ENCODE results near the gene LTK.

Gene LTK

GRCh38 chr15:41554915-41555314 lies 41.3 kb upstream of the LTK start:
- Histone ChIP-seq H3K27me3 (replicated peaks; ENCODE audit: control insufficient read depth, insufficient read depth, low read length) (no peaks in the 10 kb centered on the region; the same call in none of the 2 replicates), H3K4me3 (replicated peaks; ENCODE audit: low read depth, low read length) (no peak overlapping the region), H3K36me3 (ENCODE audit: control insufficient read depth, insufficient read depth, low read length) (no peaks in the 10 kb centered on the region)
- DNase-seq (ENCODE audit: extremely low read depth, insufficient read length) = no peak
- no peak for TF ChIP-seq CTCF (IDR thresholded peaks at IDR 0.05; ENCODE audit: insufficient read depth, low read length, poor library complexity, severe bottlenecking)

GRCh38 chr15:41554343-41554742 lies 40.7 kb upstream of the LTK start:
- Histone ChIP-seq H3K27me3 (replicated peaks; ENCODE audit: control insufficient read depth, insufficient read depth, low read length) (no peaks in the 10 kb centered on the region; the same call in 1 of the 2 replicates), H3K4me3 (replicated peaks; ENCODE audit: low read depth, low read length) (no peak overlapping the region), H3K36me3 (ENCODE audit: control insufficient read depth, insufficient read depth, low read length) (no peaks in the 10 kb centered on the region)
- no peak for DNase-seq (ENCODE audit: extremely low read depth, insufficient read length)
- TF ChIP-seq CTCF (IDR thresholded peaks at IDR 0.05; ENCODE audit: insufficient read depth, low read length, poor library complexity, severe bottlenecking) = no peak

- H3K4me3 ChIP-seq (replicated peaks; ENCODE audit: low read depth, low read length) = no peak overlapping the region
- DNase-seq (ENCODE audit: extremely low read depth, insufficient read length) = no peak
- no peaks in the 10 kb centered on the region for H3K36me3 ChIP-seq (ENCODE audit: control insufficient read depth, insufficient read depth, low read length)
- no peaks in the 10 kb centered on the region; the same call in 1 of the 2 replicates for H3K27me3 ChIP-seq (replicated peaks; ENCODE audit: control insufficient read depth, insufficient read depth, low read length)
- TF ChIP-seq CTCF (IDR thresholded peaks at IDR 0.05; ENCODE audit: insufficient read depth, low read length, poor library complexity, severe bottlenecking) = no peak
Measured at GRCh38 chr15:41553731-41554130, 40.1 kb upstream of the LTK start.

GRCh38 chr15:41550066-41550775 lies 36.6 kb upstream of the LTK start:
- H3K4me3 ChIP-seq (replicated peaks; ENCODE audit: low read depth, low read length) = no peak overlapping the region
- H3K27me3 ChIP-seq (replicated peaks; ENCODE audit: control insufficient read depth, insufficient read depth, low read length) = no peaks in the 10 kb centered on the region; the same call in 1 of the 2 replicates

GRCh38 chr15:41546851-41547786 lies 33.5 kb upstream of the LTK start:
- Histone ChIP-seq H3K36me3 (ENCODE audit: control insufficient read depth, insufficient read depth, low read length) (no peaks in the 10 kb centered on the region), H3K27me3 (replicated peaks; ENCODE audit: control insufficient read depth, insufficient read depth, low read length) (no peaks in the 10 kb centered on the region), H3K4me3 (replicated peaks; ENCODE audit: low read depth, low read length) (no peak overlapping the region)
- no peak for DNase-seq (ENCODE audit: extremely low read depth, insufficient read length)
- no peak for TF ChIP-seq CTCF (IDR thresholded peaks at IDR 0.05; ENCODE audit: insufficient read depth, low read length, poor library complexity, severe bottlenecking)

More at GRCh38 chr15:41550066-41550775, 36.6 kb upstream of the LTK start:
- TF ChIP-seq CTCF (IDR thresholded peaks at IDR 0.05; ENCODE audit: insufficient read depth, low read length, poor library complexity, severe bottlenecking) = no peak
- no peaks in the 10 kb centered on the region for H3K36me3 ChIP-seq (ENCODE audit: control insufficient read depth, insufficient read depth, low read length)
- no peak for DNase-seq (ENCODE audit: extremely low read depth, insufficient read length)
